Activated T-cell treated with anti-CD3 and anti-CD28 coated beads, Interleukin-2, amount 50 U/mL, for 24 hours (primary cell): ENCODE data around the gene SPATA12.
"Not testable (repeated sequence)": the region's sequence is repeated elsewhere in the genome, so short reads cannot be mapped to it uniquely, and the experiment has no call there.

Experiments used
- DNase-seq: peaks from one replicate; pipeline ENCODE4 v3.0.0-alpha.2; 2020
- H3K27ac Mint-ChIP-seq: 2 replicates; pipeline ENCODE4 v1.8.0; 2020; ENCODE audit warnings: mild to moderate bottlenecking, mixed read lengths
- H3K27me3 Mint-ChIP-seq: 2 replicates; pipeline ENCODE4 v1.8.0; 2020; ENCODE audit warnings: mixed read lengths
- H3K36me3 Mint-ChIP-seq: 2 replicates; pipeline ENCODE4 v1.8.0; 2020; ENCODE audit warnings: low read depth, mixed read lengths
- H3K4me1 Mint-ChIP-seq: 2 replicates; pipeline ENCODE4 v1.8.0; 2020; ENCODE audit warnings: low read depth, mixed read lengths
- H3K4me3 Mint-ChIP-seq: 2 replicates; pipeline ENCODE4 v1.8.0; 2020; ENCODE audit warnings: mild to moderate bottlenecking, moderate library complexity, mixed read lengths
- H3K9me3 Mint-ChIP-seq: 2 replicates; pipeline ENCODE4 v1.8.0; 2020; ENCODE audit warnings: mixed read lengths

The SPATA12 gene

GRCh38 chr3:57083266-57083995 is 23.0 kb downstream of the SPATA12 start:
- not testable (repeated sequence) for H3K4me3 Mint-ChIP-seq, H3K4me1 Mint-ChIP-seq, H3K9me3 Mint-ChIP-seq, H3K27ac Mint-ChIP-seq, H3K36me3 Mint-ChIP-seq, DNase-seq
- H3K27me3 Mint-ChIP-seq: peaks cover 20% of the 10 kb centered on the region

- Mint-ChIP-seq H3K9me3 (no peaks in the 10 kb centered on the region), H3K27ac (no peak overlapping the region), H3K4me1 (no peaks in the 10 kb centered on the region), H3K36me3 (no peaks in the 10 kb centered on the region), H3K27me3 (peaks cover 15% of the 10 kb centered on the region), H3K4me3 (no peak overlapping the region)
- DNase-seq: no peak
Observed at GRCh38 chr3:57085211-57085610, 24.7 kb downstream of the SPATA12 start.

GRCh38 chr3:57086201-57086600 is 25.7 kb downstream of the SPATA12 start:
- H3K4me1 Mint-ChIP-seq: no peaks in the 10 kb centered on the region
- no peaks in the 10 kb centered on the region for H3K9me3 Mint-ChIP-seq
- no peaks in the 10 kb centered on the region for H3K36me3 Mint-ChIP-seq
- DNase-seq: no peak
- H3K4me3 Mint-ChIP-seq: no peak overlapping the region
- peaks cover 6% of the 10 kb centered on the region for H3K27me3 Mint-ChIP-seq
- H3K27ac Mint-ChIP-seq: no peak overlapping the region

- Mint-ChIP-seq H3K36me3 (no peaks in the 10 kb centered on the region), H3K9me3 (no peaks in the 10 kb centered on the region), H3K4me1 (no peaks in the 10 kb centered on the region), H3K4me3 (no peak overlapping the region), H3K27ac (no peak overlapping the region), H3K27me3 (peaks cover 3% of the 10 kb centered on the region)
- no peak for DNase-seq
Observed at GRCh38 chr3:57087361-57088092, 27.1 kb downstream of the SPATA12 start.

GRCh38 chr3:57088503-57088902 is 28.0 kb downstream of the SPATA12 start:
- no peak overlapping the region for H3K27ac Mint-ChIP-seq
- peaks cover 3% of the 10 kb centered on the region for H3K27me3 Mint-ChIP-seq
- H3K4me3 Mint-ChIP-seq: no peak overlapping the region
- H3K4me1 Mint-ChIP-seq: no peaks in the 10 kb centered on the region
- H3K36me3 Mint-ChIP-seq: no peaks in the 10 kb centered on the region
- no peak for DNase-seq
- no peaks in the 10 kb centered on the region for H3K9me3 Mint-ChIP-seq

GRCh38 chr3:57089043-57089442 is 28.6 kb downstream of the SPATA12 start:
- DNase-seq: no peak
- Mint-ChIP-seq H3K4me3 (no peak overlapping the region), H3K36me3 (no peaks in the 10 kb centered on the region), H3K27ac (no peak overlapping the region), H3K4me1 (no peaks in the 10 kb centered on the region), H3K27me3 (peaks cover 3% of the 10 kb centered on the region), H3K9me3 (no peaks in the 10 kb centered on the region)

- H3K27ac Mint-ChIP-seq: no peak overlapping the region
- DNase-seq: no peak
- H3K4me1 Mint-ChIP-seq: no peaks in the 10 kb centered on the region
- H3K9me3 Mint-ChIP-seq: no peaks in the 10 kb centered on the region
- no peak overlapping the region for H3K4me3 Mint-ChIP-seq
- no peaks in the 10 kb centered on the region for H3K36me3 Mint-ChIP-seq
- peaks cover 3% of the 10 kb centered on the region for H3K27me3 Mint-ChIP-seq
Observed at GRCh38 chr3:57091521-57092273, 31.2 kb downstream of the SPATA12 start.

- no peak overlapping the region for H3K27ac Mint-ChIP-seq
- H3K4me1 Mint-ChIP-seq: no peaks in the 10 kb centered on the region
- H3K4me3 Mint-ChIP-seq: no peak overlapping the region
Observed at GRCh38 chr3:57093489-57093888, 33.0 kb downstream of the SPATA12 start.

GRCh38 chr3:57093971-57094535 is 33.6 kb downstream of the SPATA12 start:
- no peaks in the 10 kb centered on the region for H3K36me3 Mint-ChIP-seq
- H3K4me1 Mint-ChIP-seq: no peaks in the 10 kb centered on the region
- H3K27me3 Mint-ChIP-seq: no peaks in the 10 kb centered on the region
- H3K4me3 Mint-ChIP-seq: no peak overlapping the region
- no peak for DNase-seq
- H3K27ac Mint-ChIP-seq: no peak overlapping the region
- H3K9me3 Mint-ChIP-seq: no peaks in the 10 kb centered on the region

More at GRCh38 chr3:57093489-57093888, 33.0 kb downstream of the SPATA12 start:
- H3K36me3 Mint-ChIP-seq: no peaks in the 10 kb centered on the region
- DNase-seq: no peak
- peaks cover 2% of the 10 kb centered on the region for H3K27me3 Mint-ChIP-seq
- no peaks in the 10 kb centered on the region for H3K9me3 Mint-ChIP-seq

- Mint-ChIP-seq H3K36me3 (no peaks in the 10 kb centered on the region), H3K9me3 (no peaks in the 10 kb centered on the region), H3K4me1 (no peaks in the 10 kb centered on the region), H3K4me3 (no peak overlapping the region), H3K27ac (no peak overlapping the region), H3K27me3 (no peaks in the 10 kb centered on the region)
- no peak for DNase-seq
Observed at GRCh38 chr3:57094575-57094974, 34.1 kb downstream of the SPATA12 start.

- no peak for DNase-seq
- Mint-ChIP-seq H3K4me1 (peaks cover 2% of the 10 kb centered on the region), H3K36me3 (no peaks in the 10 kb centered on the region)
Observed at GRCh38 chr3:57095363-57095762, 34.9 kb downstream of the SPATA12 start.

GRCh38 chr3:57097536-57097935 is 37.1 kb downstream of the SPATA12 start:
- DNase-seq: no peak
- no peaks in the 10 kb centered on the region for H3K36me3 Mint-ChIP-seq
- H3K9me3 Mint-ChIP-seq: no peaks in the 10 kb centered on the region
- H3K27ac Mint-ChIP-seq: no peak overlapping the region
- no peaks in the 10 kb centered on the region for H3K27me3 Mint-ChIP-seq
- peaks cover 2% of the 10 kb centered on the region for H3K4me1 Mint-ChIP-seq
- H3K4me3 Mint-ChIP-seq: no peak overlapping the region

More at GRCh38 chr3:57095363-57095762, 34.9 kb downstream of the SPATA12 start:
- Mint-ChIP-seq H3K27ac (no peak overlapping the region), H3K27me3 (no peaks in the 10 kb centered on the region), H3K4me3 (no peak overlapping the region), H3K9me3 (no peaks in the 10 kb centered on the region)

- no peaks in the 10 kb centered on the region for H3K9me3 Mint-ChIP-seq
- H3K4me1 Mint-ChIP-seq: peaks cover 2% of the 10 kb centered on the region
- H3K27me3 Mint-ChIP-seq: no peaks in the 10 kb centered on the region
Observed at GRCh38 chr3:57098418-57099310, 38.2 kb downstream of the SPATA12 start.

More at GRCh38 chr3:57098418-57099310, 38.2 kb downstream of the SPATA12 start:
- DNase-seq: no peak
- H3K36me3 Mint-ChIP-seq: no peaks in the 10 kb centered on the region
- H3K4me3 Mint-ChIP-seq: no peak overlapping the region
- H3K27ac Mint-ChIP-seq: no peak overlapping the region
